ENCODE measurements around the gene ATP6V0A1.

The ATP6V0A1 gene

DNA sequence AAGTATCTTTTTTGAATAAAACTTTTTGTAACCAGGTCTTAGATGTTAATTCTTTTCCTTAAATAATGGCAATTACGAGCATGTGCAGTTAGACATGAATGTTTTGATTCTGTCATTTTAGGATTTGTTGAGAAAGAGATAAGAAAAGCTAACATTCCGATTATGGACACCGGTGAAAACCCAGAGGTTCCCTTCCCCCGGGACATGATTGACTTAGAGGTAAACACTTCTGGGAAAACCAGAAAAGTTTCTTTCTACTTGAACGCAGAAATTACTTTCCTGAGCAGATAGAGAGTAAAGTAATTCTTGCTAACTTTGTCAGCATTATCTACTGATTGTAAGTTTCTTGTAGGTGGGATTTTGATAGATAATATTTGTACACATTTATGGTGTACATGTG, 9.2 kb downstream of the ATP6V0A1 start:
- TF ChIP-seq, protein P1, sequence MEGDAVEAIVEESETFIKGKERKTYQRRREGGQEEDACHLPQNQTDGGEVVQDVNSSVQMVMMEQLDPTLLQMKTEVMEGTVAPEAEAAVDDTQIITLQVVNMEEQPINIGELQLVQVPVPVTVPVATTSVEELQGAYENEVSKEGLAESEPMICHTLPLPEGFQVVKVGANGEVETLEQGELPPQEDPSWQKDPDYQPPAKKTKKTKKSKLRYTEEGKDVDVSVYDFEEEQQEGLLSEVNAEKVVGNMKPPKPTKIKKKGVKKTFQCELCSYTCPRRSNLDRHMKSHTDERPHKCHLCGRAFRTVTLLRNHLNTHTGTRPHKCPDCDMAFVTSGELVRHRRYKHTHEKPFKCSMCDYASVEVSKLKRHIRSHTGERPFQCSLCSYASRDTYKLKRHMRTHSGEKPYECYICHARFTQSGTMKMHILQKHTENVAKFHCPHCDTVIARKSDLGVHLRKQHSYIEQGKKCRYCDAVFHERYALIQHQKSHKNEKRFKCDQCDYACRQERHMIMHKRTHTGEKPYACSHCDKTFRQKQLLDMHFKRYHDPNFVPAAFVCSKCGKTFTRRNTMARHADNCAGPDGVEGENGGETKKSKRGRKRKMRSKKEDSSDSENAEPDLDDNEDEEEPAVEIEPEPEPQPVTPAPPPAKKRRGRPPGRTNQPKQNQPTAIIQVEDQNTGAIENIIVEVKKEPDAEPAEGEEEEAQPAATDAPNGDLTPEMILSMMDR (IDR thresholded peaks at IDR 0.05; ENCODE audit: control insufficient read depth, extremely low read depth, insufficient read depth), result no peak
- H3K4me3 ChIP-seq (ENCODE audit: low read depth, low read length), result no peak overlapping the region
- no peak for DNase-seq (ENCODE audit: low read depth)

DNA sequence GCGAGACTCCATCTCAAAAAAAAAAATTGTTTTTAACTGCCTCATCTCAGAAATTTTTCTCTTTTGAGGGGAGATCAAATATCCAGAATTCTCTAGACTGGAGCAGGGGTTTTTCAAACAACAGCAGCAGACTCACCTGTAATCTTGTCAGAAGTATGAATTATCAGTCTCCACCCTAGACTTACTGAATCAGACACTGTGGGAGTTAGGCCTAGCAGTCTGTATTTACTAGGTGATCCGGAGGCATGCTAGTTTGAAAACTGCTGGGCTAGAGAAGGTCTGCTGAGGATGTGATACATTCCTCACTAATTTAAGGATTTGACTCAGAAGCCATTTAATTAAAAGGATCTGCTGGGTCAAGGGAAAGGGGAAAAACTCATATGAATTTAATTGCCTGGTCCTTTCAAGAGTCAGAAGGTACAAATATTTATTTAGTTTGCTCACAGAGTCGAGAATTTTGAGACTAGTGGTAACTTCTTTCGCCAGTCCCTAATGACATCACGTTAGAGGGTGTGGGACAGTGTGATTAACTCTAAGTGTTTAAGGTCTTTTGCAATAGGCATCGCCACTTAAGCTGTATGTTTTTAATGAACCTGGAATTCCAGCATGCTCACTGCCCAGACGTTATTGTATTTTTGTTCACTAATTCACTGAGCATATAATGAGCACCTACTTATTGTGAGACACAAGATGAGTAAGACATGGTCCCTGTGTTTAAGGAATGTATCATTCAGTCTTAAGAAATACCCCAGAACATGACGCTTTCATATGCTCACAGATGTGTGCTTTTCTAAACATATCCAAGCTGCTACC, 14.2 kb downstream of the ATP6V0A1 start:
- no peak for DNase-seq (ENCODE audit: low read depth)
- H3K4me3 ChIP-seq (ENCODE audit: low read depth, low read length), result no peak overlapping the region
- TF ChIP-seq, protein P1 (IDR thresholded peaks at IDR 0.05; ENCODE audit: control insufficient read depth, extremely low read depth, insufficient read depth), result no peak

GRCh38 chr17:42474276-42474675, 15.6 kb downstream of the ATP6V0A1 start:
- no peak for DNase-seq (ENCODE audit: low read depth)
- TF ChIP-seq, protein P1 (IDR thresholded peaks at IDR 0.05; ENCODE audit: control insufficient read depth, extremely low read depth, insufficient read depth), result no peak
- no peak overlapping the region for H3K4me3 ChIP-seq (ENCODE audit: low read depth, low read length)

- H3K4me3 ChIP-seq (ENCODE audit: low read depth, low read length), result no peak overlapping the region
- no peak for DNase-seq (ENCODE audit: low read depth)
- TF ChIP-seq, protein P1 (IDR thresholded peaks at IDR 0.05; ENCODE audit: control insufficient read depth, extremely low read depth, insufficient read depth), result no peak
These were observed 16.4 kb downstream of the ATP6V0A1 start for GRCh38 chr17:42475121-42475520.

GRCh38 chr17:42475835-42476234, 17.2 kb downstream of the ATP6V0A1 start:
- H3K4me3 ChIP-seq (ENCODE audit: low read depth, low read length), result no peak overlapping the region

GRCh38 chr17:42476411-42476810, 17.7 kb downstream of the ATP6V0A1 start:
- DNase-seq (ENCODE audit: low read depth), result no peak

More at GRCh38 chr17:42475835-42476234, 17.2 kb downstream of the ATP6V0A1 start:
- DNase-seq (ENCODE audit: low read depth), result no peak
- TF ChIP-seq, protein P1 (IDR thresholded peaks at IDR 0.05; ENCODE audit: control insufficient read depth, extremely low read depth, insufficient read depth), result no peak

More at GRCh38 chr17:42476411-42476810, 17.7 kb downstream of the ATP6V0A1 start:
- no peak overlapping the region for H3K4me3 ChIP-seq (ENCODE audit: low read depth, low read length)
- TF ChIP-seq, protein P1 (IDR thresholded peaks at IDR 0.05; ENCODE audit: control insufficient read depth, extremely low read depth, insufficient read depth), result no peak

All from LNCaP clone FGC (cell line).